A673 (cell line): ENCODE results near the gene LFNG. TPM values are rescaled to one million over a fixed set of nuclear protein-coding genes. Genes with fewer than 3 reads are reported as not detected.
A peak's percentile ranks its signal among the peaks of the same experiment; 100 is the strongest.

Experiments used
- BruUV-seq: library from RNA; stranded (reverse); fragments of 400-500 nt; replicated peaks from 2 replicates; lab custom pipeline; 2021; lab: Mats Ljungman, UMichigan
- CTCF ChIA-PET: fragments of 300-600 bp; sonication (Branson Sonifier 250); formaldehyde crosslinking; loops from one replicate; lab custom pipeline; 2022; ENCODE audit warnings: antibody characterized with exemption; lab: Charles Lee
- POLR2A ChIA-PET: fragments of 300-600 bp; sonication (Branson Sonifier 250); formaldehyde crosslinking; loops from one replicate; lab custom pipeline; 2022; ENCODE audit warnings: antibody characterized with exemption; ENCODE audit not compliant: low non-redundant PET; lab: Charles Lee
- DNase-seq: peaks from one replicate; pipeline ENCODE4 v3.0.0-alpha.2; 2015; ENCODE audit warnings: low spot score
- H3K27ac ChIP-seq: fragments of 200-600 bp; sonication (generic); 2 replicates; pipeline ENCODE4 v1.5.1; 2016; ENCODE audit warnings: mixed run types, low read depth, mild to moderate bottlenecking, mixed read lengths, antibody characterized with exemption, low read length; ENCODE audit not compliant: poor library complexity, severe bottlenecking
- H3K27me3 ChIP-seq: fragments of 200-600 bp; sonication (generic); replicated peaks from 2 replicates; pipeline ENCODE4 v1.6.1; 2017; ENCODE audit warnings: mixed run types, low read depth, mild to moderate bottlenecking, mixed read lengths, antibody characterized with exemption, low read length; ENCODE audit not compliant: insufficient read depth, poor library complexity
- H3K36me3 ChIP-seq: fragments of 200-600 bp; sonication (generic); 2 replicates; pipeline ENCODE4 v1.6.1; 2016; ENCODE audit warnings: mixed run types, mild to moderate bottlenecking, mixed read lengths, antibody characterized with exemption, low read length; ENCODE audit not compliant: insufficient read depth, poor library complexity, severe bottlenecking
- H3K4me1 ChIP-seq: fragments of 200-600 bp; sonication (generic); 2 replicates; pipeline ENCODE4 v1.6.1; 2017; ENCODE audit warnings: mixed run types, mild to moderate bottlenecking, mixed read lengths, antibody characterized with exemption, low read length; ENCODE audit not compliant: insufficient read depth, poor library complexity, severe bottlenecking
- H3K4me3 ChIP-seq: fragments of 200-600 bp; sonication (generic); 2 replicates; pipeline ENCODE4 v1.5.1; 2016; ENCODE audit warnings: low read depth, mixed run types, mild to moderate bottlenecking, mixed read lengths, low read length; ENCODE audit not compliant: poor library complexity, severe bottlenecking
- H3K9me3 ChIP-seq: fragments of 200-600 bp; sonication (generic); 2 replicates; pipeline ENCODE4 v1.6.1; 2016; ENCODE audit warnings: mixed run types, low read depth, mild to moderate bottlenecking, mixed read lengths, antibody characterized with exemption, low read length; ENCODE audit not compliant: poor library complexity, severe bottlenecking
- CTCF ChIP-seq: fragments of 300-800, 200-600 bp; sonication (generic); conservative IDR thresholded peaks from 2 replicates; pipeline ENCODE4 v1.5.1; 2017; ENCODE audit warnings: low read depth, mild to moderate bottlenecking, antibody characterized with exemption, low read length, moderate library complexity, mixed read lengths
- EZH2 ChIP-seq: fragments of 200-600 bp; sonication (generic); IDR thresholded peaks from 2 replicates; pipeline ENCODE4 v1.6.1; 2017; ENCODE audit warnings: borderline replicate concordance, low read depth, mild to moderate bottlenecking, mixed read lengths, antibody characterized with exemption, low read length; ENCODE audit not compliant: poor library complexity, severe bottlenecking
- intact Hi-C: fragments of 100-400 bp; cut with micrococcal nuclease; formaldehyde crosslinking; loops from one replicate; pipeline ENCODE4 v1.10.0; 2022; ENCODE audit not compliant: unreplicated experiment
- total RNA-seq: library from RNA; stranded (reverse); gene quantifications from 2 replicates; pipeline ENCODE4 v1.2.3, GENCODE V29; 2021

The LFNG gene
- total RNA-seq, 1 experiment from 2014 or later = 11.7 TPM

- TF ChIP-seq CTCF = no peak
- no peak for TF ChIP-seq EZH2
- Histone ChIP-seq H3K36me3 (no peaks in the 10 kb centered on the region), H3K27ac (no peak within 1 kb of the TSS), H3K4me3 (no peak within 1 kb of the TSS), H3K27me3 (no peaks in the 10 kb centered on the region), H3K4me1 (peaks cover 5% of the 10 kb centered on the region), H3K9me3 (no peaks in the 10 kb centered on the region)
- no peak for DNase-seq
- no TSS peak for BruUV-seq
- POLR2A ChIA-PET = no interaction called here
- intact Hi-C loops = no loop called here
- CTCF ChIA-PET = no interaction called here
These were observed 43.3 kb upstream of the LFNG start, which contains the start of gene GRIFIN for GRCh38 chr7:2476298-2476697. TSS of gene GRIFIN (minus strand) at chr7:2476398. CDS start at chr7:2476383, 15 bp downstream.

- DNase-seq = no peak
- Histone ChIP-seq H3K27me3 (no peaks in the 10 kb centered on the region), H3K4me1 (no peaks in the 10 kb centered on the region), H3K4me3 (no peak overlapping the region), H3K9me3 (no peaks in the 10 kb centered on the region), H3K36me3 (no peaks in the 10 kb centered on the region), H3K27ac (no peak overlapping the region)
- BruUV-seq = no TSS peak
- intact Hi-C loops = no loop called here
- no peak for TF ChIP-seq CTCF
- TF ChIP-seq EZH2 = no peak
- POLR2A ChIA-PET = no interaction called here
- CTCF ChIA-PET = no interaction called here
These were observed 42.7 kb upstream of the LFNG start for GRCh38 chr7:2476776-2477446.

- Histone ChIP-seq H3K4me1 (no peaks in the 10 kb centered on the region), H3K36me3 (no peaks in the 10 kb centered on the region), H3K27ac (no peak overlapping the region), H3K9me3 (no peaks in the 10 kb centered on the region), H3K4me3 (no peak overlapping the region), H3K27me3 (no peaks in the 10 kb centered on the region)
- ChIA-PET CTCF (interaction anchor here (1.4 kb wide), 1 partner anchor 9 kb away, joined by 4 read pairs; no protein-coding TSS in a partner anchor), POLR2A (no interaction called here)
- intact Hi-C loops = no loop called here
- DNase-seq = peak; percentile 39
- no TSS peak for BruUV-seq
- TF ChIP-seq EZH2 (no peak), CTCF (peak; percentile 54)
These were observed 41.9 kb upstream of the LFNG start for GRCh38 chr7:2477447-2478398.
